Stimulated activated CD4-positive, alpha-beta T cell treated with anti-CD3 and anti-CD28 coated beads, Interleukin-4, amount 100 ng/mL, for 48 hours (primary cell): ENCODE results near the gene LRRC3C.
A peak's percentile ranks its signal among the peaks of the same experiment; 100 is the strongest.
"Not testable (repeated sequence)": the region's sequence is repeated elsewhere in the genome, so short reads cannot be mapped to it uniquely, and the experiment has no call there.

ENCODE experiments used
- DNase-seq, 2 donors: peaks; one replicate each; pipeline ENCODE4 v3.0.0-alpha.2; 2020; ENCODE audit warnings: low read depth in 2 of 2

Gene LRRC3C, protein sequence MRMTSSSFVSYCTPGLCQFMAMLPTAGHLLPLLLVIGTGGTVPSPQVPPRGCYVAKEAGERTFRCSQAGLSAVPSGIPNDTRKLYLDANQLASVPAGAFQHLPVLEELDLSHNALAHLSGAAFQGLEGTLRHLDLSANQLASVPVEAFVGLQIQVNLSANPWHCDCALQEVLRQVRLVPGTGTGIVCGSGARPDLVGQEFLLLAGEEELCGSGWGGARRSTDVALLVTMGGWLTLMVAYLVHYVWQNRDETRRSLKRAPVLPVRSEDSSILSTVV

DNA sequence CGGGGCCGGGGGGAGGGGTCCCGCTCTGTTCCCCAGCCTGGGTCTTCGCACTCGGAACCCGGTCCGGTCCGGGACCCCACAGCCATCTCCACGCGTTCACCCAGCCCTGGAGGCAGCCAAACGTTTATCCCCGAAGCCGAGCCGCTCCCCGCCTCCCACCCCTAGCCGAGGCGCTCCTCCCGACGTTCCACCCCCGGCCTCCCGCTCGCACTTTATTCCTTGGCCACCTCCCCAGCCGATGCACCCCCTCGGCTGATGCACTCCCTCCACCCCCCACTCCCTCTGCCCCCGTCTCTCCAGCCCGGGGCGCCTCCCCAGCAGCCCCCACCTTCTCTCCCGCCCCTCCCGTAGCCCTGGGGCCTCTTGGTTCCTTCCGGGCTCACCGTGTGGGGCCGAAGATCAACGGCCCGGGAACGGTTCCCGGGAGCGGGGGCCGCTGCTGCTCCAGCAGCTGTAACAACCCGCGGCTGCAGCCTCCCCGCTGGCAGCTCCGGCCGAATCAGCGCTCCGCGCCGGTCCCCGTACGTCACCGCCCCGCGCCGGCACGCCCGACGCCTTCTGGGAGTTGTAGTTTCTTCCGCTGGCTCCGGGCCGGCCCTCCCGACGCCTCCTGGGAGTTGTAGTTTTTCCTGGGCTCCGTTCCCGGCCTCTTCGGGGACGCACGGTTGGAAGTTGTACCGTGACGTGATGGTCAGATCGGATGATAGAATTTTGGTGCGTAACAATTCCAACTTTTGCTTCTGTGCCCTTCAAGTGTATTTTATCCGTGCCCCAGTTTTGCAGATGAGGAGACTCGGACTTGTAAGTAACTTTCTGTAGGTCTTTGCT lies at the start of gene LRRC3C, which contains the start of gene ORMDL3:
LRRC3C (plus strand) TSS at position 632 of the 828 bp plus-strand sequence. CDS start 13,792 bp downstream, outside the sequence.
ORMDL3 (minus strand) TSS at position 501 of the 828 bp plus-strand sequence. CDS start 3,398 bp downstream, outside the sequence.
- DNase-seq, result peak; percentile 89

DNA sequence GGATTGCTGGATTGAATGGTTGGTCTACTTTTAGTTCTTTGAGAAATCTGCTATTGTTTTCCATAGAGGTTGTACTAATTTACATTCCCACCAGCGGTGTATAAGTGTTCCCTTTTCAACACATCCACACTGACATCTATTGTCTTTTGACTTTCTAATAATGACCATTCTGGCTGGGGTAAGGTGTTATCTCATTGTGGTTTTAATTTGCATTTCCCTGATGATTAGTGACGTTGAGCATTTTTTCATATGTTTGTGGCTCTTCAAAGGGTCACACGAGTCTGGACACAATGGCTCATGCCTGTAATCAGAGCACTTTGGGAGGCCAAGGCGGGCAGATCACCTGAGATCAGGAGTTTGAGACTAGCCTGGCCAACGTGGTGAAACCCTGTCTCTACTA lies 41.4 kb upstream of the LRRC3C start:
- not testable (repeated sequence) for DNase-seq

DNA sequence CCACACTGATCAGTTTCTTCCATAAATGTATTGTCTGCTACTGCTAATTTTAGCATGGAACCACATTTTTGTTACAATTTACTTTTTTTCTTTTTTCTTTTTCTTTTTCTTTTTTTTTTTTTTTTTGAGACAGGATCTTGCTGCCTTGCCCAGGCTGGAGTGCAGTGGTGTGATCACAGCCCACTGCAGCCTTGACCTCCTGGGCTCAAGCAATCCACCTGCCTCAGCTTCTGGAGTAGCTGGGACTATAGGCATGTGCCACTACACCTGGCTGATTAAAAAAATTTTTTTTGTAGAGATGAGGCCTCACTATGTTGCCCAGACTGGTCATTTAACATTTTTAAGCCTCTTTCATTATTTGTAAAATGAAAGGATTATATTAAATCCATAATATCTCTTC lies 40.5 kb upstream of the LRRC3C start:
- no peak for DNase-seq

DNA sequence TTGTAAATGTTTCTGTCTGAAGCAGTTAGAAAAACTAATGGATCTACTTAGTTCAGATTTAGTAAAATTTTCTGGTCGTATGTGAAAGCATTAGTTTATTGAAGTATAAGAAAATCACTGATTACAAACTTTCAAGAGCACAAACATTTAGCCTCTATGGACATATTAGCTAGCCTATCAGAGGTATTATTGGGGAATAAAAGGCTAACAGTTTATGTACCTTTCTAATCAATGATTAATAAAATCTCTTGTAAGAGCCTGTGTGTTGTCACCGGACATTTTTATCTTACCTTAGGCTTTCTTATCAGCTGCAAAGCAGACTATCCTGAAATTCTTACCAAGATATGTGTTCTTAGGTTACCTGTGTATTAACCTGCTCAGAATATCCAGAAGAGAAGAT lies 38.3 kb upstream of the LRRC3C start:
- DNase-seq, result no peak

DNA sequence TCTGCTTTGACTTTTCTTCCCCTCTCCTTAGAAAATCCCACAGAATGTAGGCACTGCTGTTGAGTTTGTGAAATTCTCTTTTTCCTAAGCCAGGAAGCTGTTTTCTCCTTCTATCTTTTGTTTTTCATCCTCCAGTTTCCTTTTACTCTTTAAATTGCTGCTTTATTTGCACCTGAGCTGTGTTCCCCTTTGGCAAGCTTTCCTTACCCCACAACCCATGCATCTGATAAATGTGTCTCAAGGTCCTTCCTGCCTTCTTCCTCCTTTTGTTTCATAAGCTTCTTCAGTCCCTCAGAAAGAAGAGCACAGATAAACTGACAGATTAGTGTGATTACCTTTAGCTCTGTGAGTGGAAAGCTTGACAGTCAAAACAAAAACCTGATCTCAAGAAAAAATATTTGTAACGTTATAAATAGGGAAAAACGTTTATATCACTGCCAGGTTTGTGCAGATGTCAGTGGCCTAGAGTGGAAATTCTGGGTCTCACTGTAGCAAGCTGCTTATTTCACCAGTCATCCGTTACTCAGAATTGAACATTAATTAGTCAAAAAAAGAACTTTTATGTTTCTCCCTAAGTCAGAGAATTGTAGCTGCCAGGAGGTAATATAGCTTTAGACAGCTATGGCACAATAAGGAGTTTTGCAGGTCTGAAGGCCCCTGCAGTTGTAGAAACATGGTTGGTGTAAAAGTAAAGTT lies 32.7 kb upstream of the LRRC3C start:
- no peak for DNase-seq

DNA sequence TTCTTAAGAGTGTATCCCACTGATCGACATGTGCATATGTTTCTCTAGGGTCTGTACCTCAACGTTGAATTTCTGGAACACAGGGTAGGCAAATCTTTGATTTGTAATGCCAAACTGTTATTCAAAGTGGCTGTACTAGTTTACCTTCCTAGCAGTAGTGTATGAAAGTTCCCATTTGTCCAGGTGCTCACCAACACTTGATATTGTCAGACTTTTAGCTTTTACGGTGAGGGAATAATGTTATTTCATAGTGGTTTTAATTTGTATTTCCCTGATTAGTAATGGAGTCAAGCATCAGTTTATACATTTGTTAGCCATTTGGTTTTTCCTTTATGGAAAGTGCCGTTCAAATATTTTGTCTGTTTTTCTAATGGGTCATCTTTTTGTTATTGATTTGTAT lies 29.4 kb upstream of the LRRC3C start:
- no peak for DNase-seq

DNA sequence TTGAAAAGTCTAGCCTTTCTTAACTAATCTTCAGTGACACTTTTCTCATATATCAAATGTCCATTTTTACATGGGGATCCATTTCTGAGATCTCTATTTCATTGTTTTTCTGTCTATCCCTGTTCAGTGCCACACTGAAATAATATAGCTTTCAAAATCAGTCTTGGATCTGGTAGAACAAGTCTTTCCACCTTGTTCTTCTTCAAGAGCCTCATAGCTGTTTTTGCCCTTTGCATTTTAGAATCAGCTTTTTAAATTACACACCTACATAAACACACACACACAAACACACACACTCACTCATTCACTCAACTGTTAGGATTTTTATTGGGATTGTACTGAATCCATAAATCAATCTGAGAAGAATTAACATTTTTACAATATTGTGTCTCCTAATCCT lies 28.3 kb upstream of the LRRC3C start:
- no peak for DNase-seq

DNA sequence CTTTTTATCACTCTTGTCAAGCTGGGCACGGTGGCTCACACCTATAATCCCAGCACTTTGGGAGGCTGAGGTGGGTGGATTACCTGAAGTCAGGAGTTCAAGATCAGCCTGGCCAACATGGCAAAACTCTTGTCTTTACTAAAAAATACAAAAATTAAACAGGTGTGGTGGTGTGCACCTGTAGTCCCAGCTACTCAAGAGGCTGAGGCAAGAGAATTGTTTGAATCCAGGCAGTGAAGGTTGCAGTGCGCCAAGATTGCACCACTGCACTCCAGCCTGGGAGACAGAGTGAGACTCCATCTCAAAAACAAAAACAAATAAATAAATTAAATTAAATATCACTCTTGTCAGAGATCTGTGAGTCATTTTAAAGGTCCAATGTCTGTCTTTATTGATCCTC lies 25.5 kb upstream of the LRRC3C start:
- not testable (repeated sequence) for DNase-seq

DNA sequence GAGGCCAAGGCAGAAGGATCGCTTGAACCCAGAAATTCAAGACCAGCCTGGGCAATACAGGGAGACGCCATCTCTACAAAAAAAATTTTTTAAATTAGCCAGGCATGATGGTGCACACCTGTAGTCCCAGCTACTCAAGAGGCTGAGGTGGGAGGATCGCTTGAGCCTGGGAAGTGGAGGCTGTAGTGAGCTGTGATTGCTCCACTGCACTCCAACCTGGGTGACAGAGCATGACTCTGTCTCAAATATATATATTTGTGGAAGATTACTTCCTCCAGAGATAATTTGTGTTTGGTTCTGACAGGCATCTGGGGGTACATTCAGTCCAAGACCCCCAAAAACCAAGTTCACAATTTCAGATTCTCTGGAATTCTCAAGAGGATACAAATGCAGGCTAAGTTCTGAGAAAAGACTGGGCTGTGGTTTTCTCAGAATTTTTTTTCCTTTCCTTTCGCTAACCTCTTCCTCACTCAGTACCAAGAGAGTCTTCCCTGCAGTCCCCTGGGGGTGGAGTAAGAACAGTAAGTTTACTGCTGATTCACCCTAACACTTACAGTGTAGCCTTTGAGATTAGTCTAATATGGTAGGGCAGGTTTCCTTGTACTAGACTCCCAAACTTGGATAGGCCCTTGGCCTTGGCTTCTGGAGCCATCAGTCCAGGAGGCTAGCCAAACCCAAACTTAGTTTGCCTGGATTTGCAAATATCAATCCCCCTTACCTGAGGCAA lies 24.2 kb upstream of the LRRC3C start:
- no peak for DNase-seq

DNA sequence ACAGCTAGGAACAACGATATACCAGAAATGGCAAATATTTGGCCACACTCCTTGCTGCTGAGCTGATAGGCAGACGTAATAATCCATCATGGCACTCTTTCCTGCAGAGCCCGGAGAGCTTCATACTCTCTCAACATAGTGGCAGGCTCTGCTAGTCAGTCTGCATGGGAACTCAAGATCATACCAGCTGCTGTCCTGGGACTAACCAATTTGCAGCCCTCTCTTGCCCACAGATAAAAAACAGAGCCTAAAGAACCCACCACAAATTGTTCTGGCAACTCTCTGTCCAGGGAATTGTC lies 22.6 kb upstream of the LRRC3C start:
- DNase-seq, result no peak

DNA sequence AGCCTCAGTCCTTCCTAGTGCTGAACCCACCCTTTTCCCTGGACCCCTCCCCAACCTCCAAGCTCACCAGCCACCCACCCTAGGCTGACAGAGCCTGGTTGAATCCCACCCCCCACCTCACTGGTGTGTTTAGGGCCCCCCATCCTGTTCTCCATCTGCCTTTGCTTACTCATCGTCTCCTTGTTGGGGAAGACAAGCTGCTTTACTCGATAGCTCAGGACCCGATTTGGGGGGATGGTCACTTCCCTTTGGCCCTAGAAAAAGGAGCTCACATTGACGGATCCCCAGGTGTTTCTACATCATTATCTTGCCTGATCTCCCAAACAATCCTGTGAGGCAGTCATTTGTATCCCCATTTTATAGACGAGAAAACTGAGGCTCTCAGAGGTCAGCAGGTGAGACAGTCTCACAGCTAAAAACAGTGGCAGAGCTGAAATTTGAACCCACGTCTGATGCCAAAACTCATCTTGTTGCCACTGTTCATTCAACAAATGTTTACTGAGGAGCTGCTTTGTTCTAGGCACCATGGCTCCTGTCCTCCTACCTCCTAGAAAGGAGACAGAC lies 18.7 kb upstream of the LRRC3C start:
- DNase-seq, result no peak

DNA sequence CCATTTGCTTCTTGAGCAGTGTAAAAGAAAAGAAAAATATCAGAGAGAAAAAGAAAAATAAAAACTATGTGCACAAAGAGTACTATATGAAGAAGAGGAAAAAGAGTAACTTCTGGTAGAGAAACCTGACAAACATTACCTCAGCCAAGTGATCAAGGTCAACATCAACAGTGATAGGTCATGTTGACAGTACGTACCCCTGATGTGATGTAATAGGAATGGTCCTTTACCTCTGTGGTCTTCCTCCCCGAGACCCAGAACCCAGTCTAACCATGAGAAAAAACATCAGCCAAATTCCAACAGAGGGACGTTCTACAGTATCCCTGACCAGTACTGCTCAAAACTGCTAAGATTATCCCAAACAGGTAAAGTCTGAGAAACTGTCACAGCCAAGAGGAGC lies 13.5 kb upstream of the LRRC3C start:
- DNase-seq, result no peak

DNA sequence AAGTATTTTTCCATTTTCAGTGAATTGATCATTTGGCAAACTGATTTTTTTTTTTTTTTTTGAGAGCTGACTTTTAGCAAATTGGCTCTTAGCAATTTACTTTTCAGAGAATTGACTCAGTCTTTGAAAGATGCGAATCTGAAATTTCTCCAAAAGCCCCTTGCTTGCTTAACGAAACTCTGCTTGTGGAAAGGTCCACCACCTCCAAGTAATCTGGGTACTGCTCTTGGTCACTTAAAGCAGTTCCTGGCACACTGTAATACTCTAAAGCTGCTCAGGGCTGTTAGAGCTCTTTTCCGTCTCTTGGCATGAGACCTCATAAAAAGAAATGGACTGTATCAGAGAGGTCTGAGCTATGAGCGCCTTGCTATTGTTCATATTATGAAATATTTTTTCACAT lies 12.0 kb upstream of the LRRC3C start:
- DNase-seq, result no peak

DNA sequence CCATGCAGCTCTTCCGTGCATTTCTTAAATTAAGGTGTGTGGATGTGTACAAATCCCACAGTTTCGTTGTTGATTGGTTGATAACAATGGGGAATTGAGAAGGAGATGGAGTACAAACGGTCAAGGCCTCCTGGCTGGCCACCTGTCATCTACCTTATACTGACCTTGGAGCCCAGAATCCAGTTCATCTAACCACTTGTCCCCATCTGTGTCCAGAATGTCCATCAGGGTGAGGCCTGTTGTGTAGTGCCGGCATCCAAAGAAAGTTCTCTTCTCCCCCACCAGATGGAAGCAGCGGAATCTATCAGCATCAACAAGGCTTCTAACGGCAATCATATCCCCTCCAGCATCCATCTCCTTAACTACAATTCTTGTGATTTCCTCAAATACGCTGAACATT lies 10.6 kb upstream of the LRRC3C start:
- no peak for DNase-seq

DNA sequence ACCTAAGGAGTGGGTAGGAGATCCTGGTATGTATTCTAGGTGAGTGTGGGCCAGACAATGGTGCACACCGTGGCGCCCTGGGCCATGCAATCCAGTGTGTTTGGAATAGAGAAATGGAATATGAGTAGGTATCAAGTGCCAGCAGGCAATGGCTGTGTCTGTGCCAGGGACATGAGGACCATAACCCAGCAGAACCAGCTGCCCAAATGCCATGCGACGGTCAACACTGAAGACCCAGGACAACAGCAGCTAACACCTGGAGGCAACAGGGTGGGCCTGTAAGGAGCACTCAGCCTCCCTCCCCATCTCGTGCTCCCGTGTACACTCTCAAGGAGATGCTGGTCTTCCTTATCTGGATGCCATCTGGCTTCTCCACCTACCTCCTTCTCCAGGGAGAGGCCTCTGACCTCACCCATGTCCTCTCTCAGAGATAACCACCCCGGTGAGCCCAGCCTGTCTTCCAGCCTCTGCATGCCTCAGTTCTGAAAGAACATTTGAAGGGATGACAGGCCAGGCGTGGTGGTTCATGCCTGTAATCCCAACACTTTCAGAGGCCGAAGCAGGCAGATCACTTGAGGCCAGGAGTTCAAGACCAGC lies 8.3 kb upstream of the LRRC3C start:
- DNase-seq, result no peak

DNA sequence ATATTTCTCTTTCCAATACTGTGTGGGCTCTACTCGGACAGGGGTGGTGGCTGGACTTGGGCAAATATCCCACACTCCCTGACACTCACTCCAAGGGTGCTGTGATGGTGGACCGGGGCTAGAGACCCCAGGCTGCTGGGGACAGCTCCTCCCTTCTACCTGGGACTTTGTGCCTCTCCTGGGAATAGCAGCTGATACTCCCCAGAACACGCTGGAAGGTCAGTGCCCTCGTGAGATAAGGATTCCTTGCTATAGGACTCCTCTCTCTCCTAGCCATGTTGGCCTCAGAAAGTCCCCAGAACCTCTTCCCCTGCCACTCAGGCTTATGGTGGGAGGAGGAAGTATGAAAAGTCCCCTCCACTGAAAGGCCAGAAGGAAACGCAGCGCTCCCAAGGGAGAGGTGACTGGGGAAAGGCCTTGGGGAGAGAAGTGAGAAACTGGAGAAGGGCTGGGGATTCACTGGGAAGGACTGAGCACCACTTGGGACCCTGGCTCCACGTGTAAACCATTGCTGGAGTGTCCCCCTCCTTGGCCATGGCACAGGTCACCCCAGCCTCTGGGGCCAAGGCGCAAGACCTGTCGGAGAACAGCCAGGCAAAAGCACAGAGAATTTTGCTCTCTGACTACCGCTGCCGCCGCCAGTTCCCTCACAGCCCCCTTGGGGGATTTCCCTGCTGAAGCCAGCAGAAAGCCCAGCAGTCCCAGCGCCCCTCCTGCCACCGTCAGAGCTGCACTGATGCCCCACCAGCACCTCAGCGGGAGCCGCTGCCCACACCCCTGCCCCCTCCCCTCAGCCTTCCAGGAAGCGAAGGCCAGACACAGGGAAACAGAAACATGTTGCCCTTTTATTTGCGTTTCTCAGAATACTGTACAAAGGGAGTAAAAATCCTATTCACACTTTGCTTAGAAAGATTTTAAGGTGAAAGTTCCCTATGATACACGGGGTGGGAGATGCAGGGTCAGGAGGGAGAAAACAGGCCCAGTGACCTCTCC lies 7.0 kb upstream of the LRRC3C start:
- DNase-seq, result peak; percentile 40 to 45

DNA sequence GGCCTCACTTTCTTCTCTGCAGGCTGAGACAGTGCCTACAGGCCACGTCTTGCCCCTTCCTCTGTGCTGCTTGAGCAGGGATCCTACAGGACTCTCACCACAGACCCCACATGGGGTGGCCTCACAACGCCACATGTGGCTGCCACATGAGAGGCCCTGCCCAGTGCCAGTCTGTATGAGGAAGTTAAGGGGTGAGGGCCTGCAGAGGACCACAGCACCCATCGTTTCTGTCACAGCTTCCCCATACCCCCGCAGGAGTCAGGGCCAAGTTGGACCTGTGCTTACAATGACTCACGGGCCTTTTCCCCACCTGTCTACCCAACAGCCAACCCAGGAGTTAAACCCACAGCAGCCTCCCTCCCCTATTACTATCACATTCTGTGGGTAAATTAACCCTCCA lies 6.2 kb upstream of the LRRC3C start:
- no peak for DNase-seq

DNA sequence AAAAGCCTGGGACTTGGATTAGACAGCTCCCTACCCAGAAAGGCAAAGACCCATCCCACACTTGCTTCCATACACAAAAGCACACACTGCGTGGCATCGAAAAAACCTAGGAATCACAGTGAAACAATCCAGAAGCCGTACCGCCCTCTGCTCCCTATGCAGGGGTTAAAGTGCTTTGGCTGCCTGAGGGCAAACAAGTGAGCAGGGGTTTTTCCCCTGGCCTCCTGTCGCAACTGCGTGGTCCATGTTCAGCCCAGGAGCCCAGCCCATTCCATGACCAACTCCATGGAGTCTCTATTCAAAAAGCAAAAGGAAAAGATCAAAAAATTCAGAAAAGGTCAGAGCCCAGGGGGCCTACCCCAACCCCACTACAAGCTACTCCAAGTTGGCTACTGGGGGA lies 5.5 kb upstream of the LRRC3C start:
- no peak for DNase-seq

DNA sequence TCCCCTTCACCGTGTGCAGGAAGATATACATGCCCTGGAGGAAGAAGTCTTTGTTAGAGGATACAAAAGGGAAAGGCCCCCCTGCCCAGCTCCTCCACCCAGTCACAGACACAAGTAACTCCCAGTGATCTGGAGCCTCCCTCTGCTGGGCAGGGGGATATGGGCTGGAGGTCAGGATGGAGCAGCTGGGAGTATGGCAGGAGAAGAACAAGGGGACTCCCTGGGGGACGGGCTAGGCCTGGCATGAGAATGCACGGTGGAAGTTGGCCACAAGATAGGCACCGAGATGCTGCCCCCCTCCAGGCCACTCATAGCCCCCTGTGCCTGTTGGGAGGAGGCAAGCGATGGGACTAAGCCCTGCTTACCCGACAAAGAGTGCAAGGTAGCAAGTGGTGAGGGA lies 4.3 kb upstream of the LRRC3C start:
- no peak for DNase-seq
